HuH-7.5 (cell line): ENCODE measurements around the gene ZNF714.

ENCODE experiments used
- DNase-seq: peaks from one replicate; pipeline ENCODE4 v3.0.0; 2011; ENCODE audit warnings: low spot score

The ZNF714 gene

GRCh38 chr19:21082011-21082975 lies at the start of gene ZNF714:
Gene ZNF714 (plus strand): TSS chr19:21082203. CDS start chr19:21098269, 16,066 bp downstream.
- DNase-seq, result peak; percentile 73

- no peak for DNase-seq
These were observed 37.0 kb upstream of the ZNF714 start for GRCh38 chr19:21045028-21045427.

GRCh38 chr19:21046489-21046888 lies 35.5 kb upstream of the ZNF714 start:
- DNase-seq, result no peak

GRCh38 chr19:21047716-21048115 lies 34.3 kb upstream of the ZNF714 start:
- DNase-seq, result no peak

- no peak for DNase-seq
These were observed 29.1 kb upstream of the ZNF714 start for GRCh38 chr19:21052902-21053301.

- DNase-seq, result no peak
These were observed 16.7 kb upstream of the ZNF714 start for GRCh38 chr19:21065336-21065735.

- no peak for DNase-seq
These were observed 2.3 kb downstream of the ZNF714 start for GRCh38 chr19:21084343-21084742.

GRCh38 chr19:21087871-21088270 lies 5.9 kb downstream of the ZNF714 start:
- no peak for DNase-seq

- DNase-seq, result no peak
These were observed 10.1 kb downstream of the ZNF714 start for GRCh38 chr19:21092109-21092508.

- no peak for DNase-seq
These were observed 12.5 kb downstream of the ZNF714 start for GRCh38 chr19:21094347-21095025.

- DNase-seq, result no peak
These were observed 16.3 kb downstream of the ZNF714 start for GRCh38 chr19:21098291-21098690.

- no peak for DNase-seq
These were observed 19.7 kb downstream of the ZNF714 start for GRCh38 chr19:21101521-21102242.

GRCh38 chr19:21109116-21109515 lies 27.1 kb downstream of the ZNF714 start:
- DNase-seq, result no peak

- DNase-seq, result no peak
These were observed 28.2 kb downstream of the ZNF714 start for GRCh38 chr19:21110183-21110582.

GRCh38 chr19:21115430-21115829 lies 33.4 kb downstream of the ZNF714 start:
- no peak for DNase-seq

- DNase-seq, result no peak
These were observed 35.3 kb downstream of the ZNF714 start for GRCh38 chr19:21117041-21117907.

- no peak for DNase-seq
These were observed 44.1 kb downstream of the ZNF714 start for GRCh38 chr19:21126078-21126477.

- no peak for DNase-seq
These were observed 45.0 kb downstream of the ZNF714 start for GRCh38 chr19:21127001-21127400.

GRCh38 chr19:21127898-21128297 lies 45.9 kb downstream of the ZNF714 start:
- DNase-seq, result no peak

GRCh38 chr19:21128901-21129698 lies 47.1 kb downstream of the ZNF714 start:
- no peak for DNase-seq
